GM21381 (cell line): ENCODE results near the gene SPINT3.

Experiments used
- ATAC-seq: cut with Tn5 transposase; IDR thresholded peaks from one replicate; pipeline ENCODE4 v1.9.1; 2021; ENCODE audit warnings: mild to moderate bottlenecking, moderate library complexity; ENCODE audit not compliant: unreplicated experiment

SPINT3 gene

DNA sequence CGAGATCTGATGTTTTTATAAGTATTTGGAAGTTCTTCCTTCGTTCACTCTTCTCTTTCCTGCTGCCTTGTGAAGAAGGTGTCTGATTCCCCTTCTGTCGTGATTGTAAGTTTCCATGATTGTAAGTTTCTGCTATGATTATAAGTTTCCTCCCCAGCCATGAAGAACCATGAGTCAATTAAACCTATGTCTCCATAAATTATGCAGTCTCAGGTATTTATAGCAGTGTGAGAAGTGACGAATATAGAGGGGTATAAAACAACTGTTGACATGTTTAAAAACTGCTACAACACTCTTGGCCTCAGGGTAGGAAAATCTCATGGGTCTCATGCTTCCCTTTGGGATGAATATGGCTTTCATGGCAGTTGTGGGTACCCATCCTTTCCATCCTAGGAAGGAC, 51.7 kb downstream of the SPINT3 start:
- ATAC-seq, result no peak

DNA sequence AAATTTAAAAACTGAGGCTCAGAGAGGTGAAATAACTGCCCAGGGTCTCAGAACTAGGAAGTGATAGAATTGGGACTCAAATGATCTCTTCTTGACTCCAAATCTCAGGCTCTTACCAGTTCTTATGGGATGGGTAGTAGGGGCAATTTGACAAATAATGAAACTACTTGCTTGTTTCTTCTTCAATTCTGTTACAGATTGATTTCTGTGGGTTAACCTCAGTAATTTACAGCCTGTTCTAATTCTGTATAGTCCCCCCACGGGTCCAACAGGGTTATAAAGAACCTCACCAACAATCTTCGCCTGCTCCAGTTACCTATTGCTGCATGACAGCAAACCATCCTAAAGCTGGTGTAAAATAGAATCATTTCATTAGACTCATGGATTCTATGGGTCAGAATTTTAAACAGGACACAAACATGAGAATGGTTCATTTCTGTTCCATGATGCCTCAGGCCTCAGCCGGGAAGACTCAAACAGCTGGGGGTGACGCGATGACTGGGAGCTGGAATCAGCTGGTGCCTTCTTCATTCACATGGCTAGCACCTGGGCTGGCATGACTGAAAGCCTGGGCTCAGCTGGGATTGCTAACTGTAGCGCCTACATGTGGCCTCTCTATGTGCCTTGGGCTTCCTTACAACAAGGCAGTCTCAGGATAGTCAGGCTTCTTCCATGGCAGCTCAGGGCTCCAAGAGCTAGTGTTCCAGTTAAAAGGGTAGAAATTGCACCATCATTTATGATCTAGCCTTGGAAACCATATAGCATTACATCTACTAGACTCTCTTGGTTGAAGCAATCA, 52.5 kb downstream of the SPINT3 start:
- no peak for ATAC-seq
